Measurements from ENCODE around the gene DSG4. TPM values are rescaled to one million over a fixed set of nuclear protein-coding genes. Genes with fewer than 3 reads are reported as not detected.

DSG4 gene
- total RNA-seq, 1 donor, result not detected

GRCh38 chr18:31371989-31372388 lies 4.6 kb upstream of the DSG4 start:
- Histone ChIP-seq H3K27ac (ENCODE audit: low read depth, low read length) (no peak overlapping the region), H3K9me3 (ENCODE audit: low read depth, low read length) (no peaks in the 10 kb centered on the region), H3K79me2 (ENCODE audit: insufficient read depth, low read length) (no peaks in the 10 kb centered on the region), H3K4me3 (ENCODE audit: insufficient read depth, low read length) (no peak overlapping the region), H3K27me3 (ENCODE audit: insufficient read depth, low read length) (no peaks in the 10 kb centered on the region), H2AFZ (ENCODE audit: low read length) (no peak overlapping the region), H3K36me3 (ENCODE audit: insufficient read depth, low read length) (no peaks in the 10 kb centered on the region), H3K4me2 (ENCODE audit: insufficient read depth, low read length) (no peak overlapping the region), H3K4me1 (ENCODE audit: insufficient read depth, low read length) (no peaks in the 10 kb centered on the region), H4K20me1 (ENCODE audit: insufficient read depth, low read length) (no peaks in the 10 kb centered on the region)
- DNase-seq (ENCODE audit: insufficient read length, low spot score, missing footprints), result no peak
- TF ChIP-seq CTCF (IDR thresholded peaks at IDR 0.05; ENCODE audit: extremely low read depth, low read depth, low read length), result no peak

GRCh38 chr18:31373641-31374040 lies 2.9 kb upstream of the DSG4 start:
- Histone ChIP-seq H3K4me2 (ENCODE audit: insufficient read depth, low read length) (no peak overlapping the region), H3K4me1 (ENCODE audit: insufficient read depth, low read length) (no peaks in the 10 kb centered on the region), H3K79me2 (ENCODE audit: insufficient read depth, low read length) (no peaks in the 10 kb centered on the region), H2AFZ (ENCODE audit: low read length) (no peak overlapping the region), H4K20me1 (ENCODE audit: insufficient read depth, low read length) (no peaks in the 10 kb centered on the region), H3K9me3 (ENCODE audit: low read depth, low read length) (no peaks in the 10 kb centered on the region), H3K4me3 (ENCODE audit: insufficient read depth, low read length) (no peak overlapping the region), H3K27ac (ENCODE audit: low read depth, low read length) (no peak overlapping the region), H3K36me3 (ENCODE audit: insufficient read depth, low read length) (no peaks in the 10 kb centered on the region), H3K27me3 (ENCODE audit: insufficient read depth, low read length) (no peaks in the 10 kb centered on the region)
- no peak for TF ChIP-seq CTCF (IDR thresholded peaks at IDR 0.05; ENCODE audit: extremely low read depth, low read depth, low read length)
- no peak for DNase-seq (ENCODE audit: insufficient read length, low spot score, missing footprints)

GRCh38 chr18:31380912-31381311 lies 4.3 kb downstream of the DSG4 start:
- H2AFZ ChIP-seq (ENCODE audit: low read length), result no peak overlapping the region
- H3K27ac ChIP-seq (ENCODE audit: low read depth, low read length), result no peak overlapping the region
- TF ChIP-seq CTCF (IDR thresholded peaks at IDR 0.05; ENCODE audit: extremely low read depth, low read depth, low read length), result no peak
- H3K27me3 ChIP-seq (ENCODE audit: insufficient read depth, low read length), result no peaks in the 10 kb centered on the region
- no peaks in the 10 kb centered on the region for H3K4me1 ChIP-seq (ENCODE audit: insufficient read depth, low read length)
- H3K4me2 ChIP-seq (ENCODE audit: insufficient read depth, low read length), result no peak overlapping the region
- no peaks in the 10 kb centered on the region for H3K79me2 ChIP-seq (ENCODE audit: insufficient read depth, low read length)
- H3K36me3 ChIP-seq (ENCODE audit: insufficient read depth, low read length), result no peaks in the 10 kb centered on the region
- no peaks in the 10 kb centered on the region for H3K9me3 ChIP-seq (ENCODE audit: low read depth, low read length)
- H3K4me3 ChIP-seq (ENCODE audit: insufficient read depth, low read length), result no peak overlapping the region
- H4K20me1 ChIP-seq (ENCODE audit: insufficient read depth, low read length), result no peaks in the 10 kb centered on the region
- DNase-seq (ENCODE audit: insufficient read length, low spot score, missing footprints), result no peak

- no peaks in the 10 kb centered on the region for H3K79me2 ChIP-seq (ENCODE audit: insufficient read depth, low read length)
- no peak for DNase-seq (ENCODE audit: insufficient read length, low spot score, missing footprints)
- H3K36me3 ChIP-seq (ENCODE audit: insufficient read depth, low read length), result no peaks in the 10 kb centered on the region
- no peak overlapping the region for H2AFZ ChIP-seq (ENCODE audit: low read length)
- no peak for TF ChIP-seq CTCF (IDR thresholded peaks at IDR 0.05; ENCODE audit: extremely low read depth, low read depth, low read length)
- no peak overlapping the region for H3K4me3 ChIP-seq (ENCODE audit: insufficient read depth, low read length)
- H3K4me1 ChIP-seq (ENCODE audit: insufficient read depth, low read length), result no peaks in the 10 kb centered on the region
- H3K27ac ChIP-seq (ENCODE audit: low read depth, low read length), result no peak overlapping the region
- H3K9me3 ChIP-seq (ENCODE audit: low read depth, low read length), result no peaks in the 10 kb centered on the region
- no peaks in the 10 kb centered on the region for H4K20me1 ChIP-seq (ENCODE audit: insufficient read depth, low read length)
- H3K27me3 ChIP-seq (ENCODE audit: insufficient read depth, low read length), result no peaks in the 10 kb centered on the region
- no peak overlapping the region for H3K4me2 ChIP-seq (ENCODE audit: insufficient read depth, low read length)
These were observed 5.5 kb downstream of the DSG4 start for GRCh38 chr18:31382107-31382506.

Measured in osteoblast (primary cell).